ENCODE data around the gene PCBP3.

DNA sequence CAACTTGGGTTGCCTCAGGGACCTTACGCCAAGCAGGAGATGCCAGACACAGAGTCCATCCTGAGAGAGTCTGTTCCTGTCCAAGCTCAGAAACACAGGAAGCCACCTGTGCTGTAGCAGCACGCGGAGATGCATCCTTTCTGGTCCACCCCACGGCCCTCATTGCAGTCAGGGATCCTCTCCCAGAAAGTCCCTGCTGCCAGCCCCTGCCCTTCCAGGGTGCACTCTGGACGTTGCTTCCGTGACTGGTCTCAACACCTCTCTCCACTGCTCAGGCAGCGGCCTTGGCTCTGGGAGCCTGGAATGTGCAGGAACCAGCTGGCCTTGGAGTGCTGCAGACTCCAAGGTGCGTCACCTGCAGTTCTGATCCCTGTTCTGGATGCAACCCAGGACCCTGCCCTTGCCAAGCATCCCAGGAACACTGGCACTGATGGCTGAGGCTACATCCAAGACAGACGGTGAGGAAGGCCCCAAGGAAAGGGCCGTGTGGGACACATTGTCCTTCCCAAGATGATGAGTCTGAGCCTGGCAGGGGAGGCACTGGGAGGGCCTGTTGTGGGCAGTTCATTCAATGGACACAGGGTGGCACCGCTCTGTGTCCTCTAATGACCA is 316.4 kb downstream of the PCBP3 start:
- TF ChIP-seq GATA2 (IDR thresholded peaks at IDR 0.05; ENCODE audit: low read depth, low read length), result no peak
- no peak for TF ChIP-seq GATA3 (IDR thresholded peaks at IDR 0.05; ENCODE audit: low read depth, low read length)
